MM.1S (cell line): Measurements from ENCODE around the gene XPNPEP2.

Source experiments
- EZH2 ChIP-seq: fragments of 300-600 bp; sonication (generic); optimal IDR thresholded peaks from 2 replicates; pipeline ENCODE3; 2017; ENCODE audit warnings: low read depth, mild to moderate bottlenecking, antibody characterized with exemption, low read length, mixed read lengths
- EZH2phosphoT487 ChIP-seq: fragments of 300-600 bp; sonication (generic); IDR thresholded peaks from 2 replicates; pipeline ENCODE4 v1.6.1; 2018; ENCODE audit warnings: antibody characterized with exemption, low read length
- TF ChIP-seq, protein P1 (sequence below): fragments of 300-600 bp; sonication (generic); IDR thresholded peaks from 2 replicates; pipeline ENCODE4 v1.5.1; 2016; ENCODE audit warnings: antibody characterized with exemption, low read length, mixed read lengths

- TF ChIP-seq EZH2 (no peak), EZH2phosphoT487 (no peak)
- TF ChIP-seq, protein P1, sequence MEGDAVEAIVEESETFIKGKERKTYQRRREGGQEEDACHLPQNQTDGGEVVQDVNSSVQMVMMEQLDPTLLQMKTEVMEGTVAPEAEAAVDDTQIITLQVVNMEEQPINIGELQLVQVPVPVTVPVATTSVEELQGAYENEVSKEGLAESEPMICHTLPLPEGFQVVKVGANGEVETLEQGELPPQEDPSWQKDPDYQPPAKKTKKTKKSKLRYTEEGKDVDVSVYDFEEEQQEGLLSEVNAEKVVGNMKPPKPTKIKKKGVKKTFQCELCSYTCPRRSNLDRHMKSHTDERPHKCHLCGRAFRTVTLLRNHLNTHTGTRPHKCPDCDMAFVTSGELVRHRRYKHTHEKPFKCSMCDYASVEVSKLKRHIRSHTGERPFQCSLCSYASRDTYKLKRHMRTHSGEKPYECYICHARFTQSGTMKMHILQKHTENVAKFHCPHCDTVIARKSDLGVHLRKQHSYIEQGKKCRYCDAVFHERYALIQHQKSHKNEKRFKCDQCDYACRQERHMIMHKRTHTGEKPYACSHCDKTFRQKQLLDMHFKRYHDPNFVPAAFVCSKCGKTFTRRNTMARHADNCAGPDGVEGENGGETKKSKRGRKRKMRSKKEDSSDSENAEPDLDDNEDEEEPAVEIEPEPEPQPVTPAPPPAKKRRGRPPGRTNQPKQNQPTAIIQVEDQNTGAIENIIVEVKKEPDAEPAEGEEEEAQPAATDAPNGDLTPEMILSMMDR = no peak
Measured at GRCh38 chrX:129718676-129719075, 20.1 kb upstream of the XPNPEP2 start.
